Measurements from ENCODE around the gene RIMBP2.

Gene RIMBP2

GRCh38 chr12:130441771-130442760 is 274.0 kb downstream of the RIMBP2 start:
- DNase-seq (ENCODE audit: low read depth) = no peak

GRCh38 chr12:130440411-130441080 is 275.6 kb downstream of the RIMBP2 start:
- DNase-seq (ENCODE audit: low read depth) = no peak

GRCh38 chr12:130439250-130439649 is 276.8 kb downstream of the RIMBP2 start:
- no peak for DNase-seq (ENCODE audit: low read depth)

- DNase-seq (ENCODE audit: low read depth) = no peak
Observed at GRCh38 chr12:130438711-130439110, 277.4 kb downstream of the RIMBP2 start.

GRCh38 chr12:130438243-130438620 is 277.9 kb downstream of the RIMBP2 start:
- no peak for DNase-seq (ENCODE audit: low read depth)

- DNase-seq (ENCODE audit: low read depth) = no peak
Observed at GRCh38 chr12:130437555-130438242, 278.4 kb downstream of the RIMBP2 start.

- no peak for DNase-seq (ENCODE audit: low read depth)
Observed at GRCh38 chr12:130436741-130437501, 279.2 kb downstream of the RIMBP2 start.

- DNase-seq (ENCODE audit: low read depth) = no peak
Observed at GRCh38 chr12:130435826-130436225, 280.3 kb downstream of the RIMBP2 start.

GRCh38 chr12:130435331-130435730 is 280.8 kb downstream of the RIMBP2 start:
- DNase-seq (ENCODE audit: low read depth) = no peak

- DNase-seq (ENCODE audit: low read depth) = no peak
Observed at GRCh38 chr12:130434560-130434959, 281.5 kb downstream of the RIMBP2 start.

GRCh38 chr12:130433834-130434233 is 282.3 kb downstream of the RIMBP2 start:
- DNase-seq (ENCODE audit: low read depth) = no peak

- no peak for DNase-seq (ENCODE audit: low read depth)
Observed at GRCh38 chr12:130433411-130433810, 282.7 kb downstream of the RIMBP2 start.

GRCh38 chr12:130431176-130431575 is 284.9 kb downstream of the RIMBP2 start:
- no peak for DNase-seq (ENCODE audit: low read depth)

GRCh38 chr12:130429656-130430505 is 286.2 kb downstream of the RIMBP2 start:
- DNase-seq (ENCODE audit: low read depth) = no peak

- no peak for DNase-seq (ENCODE audit: low read depth)
Observed at GRCh38 chr12:130428116-130428515, 288.0 kb downstream of the RIMBP2 start.

GRCh38 chr12:130427381-130427887 is 288.7 kb downstream of the RIMBP2 start:
- no peak for DNase-seq (ENCODE audit: low read depth)

- DNase-seq (ENCODE audit: low read depth) = no peak
Observed at GRCh38 chr12:130425698-130426245, 290.3 kb downstream of the RIMBP2 start.

GRCh38 chr12:130424858-130425697 is 291.0 kb downstream of the RIMBP2 start:
- no peak for DNase-seq (ENCODE audit: low read depth)

Data from stimulated activated CD8-positive, alpha-beta memory T cell treated with anti-CD3 and anti-CD28 coated beads, Interleukin-12 subunit alpha, Interleukin-12 subunit beta, amount 100 ng/mL, for 4 hours (primary cell).